ENCODE data around the gene GPR150.
A peak's percentile ranks its signal among the peaks of the same experiment; 100 is the strongest.

The GPR150 gene

DNA sequence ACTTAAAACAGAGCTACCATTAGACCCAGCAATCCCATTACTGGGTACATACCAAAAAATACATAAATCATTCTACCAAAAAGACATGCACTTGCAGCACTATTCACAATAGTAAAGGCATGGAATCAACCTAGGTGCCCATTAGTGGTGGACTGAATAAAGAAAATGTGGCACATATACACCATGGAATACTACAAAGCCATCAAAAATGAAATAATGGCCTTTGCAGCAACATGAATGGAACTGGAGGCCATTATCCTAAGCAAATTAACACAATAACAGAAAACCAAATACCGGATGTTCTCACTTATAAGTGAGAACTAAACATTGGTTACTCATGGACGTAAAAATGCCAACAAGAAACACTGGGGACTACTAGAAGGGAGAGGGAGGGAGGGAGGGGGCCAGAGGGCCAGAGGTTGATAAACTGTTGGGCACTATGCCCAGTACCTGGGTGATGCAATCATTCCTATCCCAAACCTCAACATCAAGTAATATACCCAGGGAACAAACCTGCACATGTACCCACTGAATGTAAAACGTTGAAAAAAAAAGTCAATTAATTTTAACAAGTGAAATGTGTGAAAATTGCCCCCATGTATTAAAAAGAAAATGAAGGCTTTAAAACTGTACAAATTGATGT is 24.5 kb upstream of the GPR150 start:
- no peak overlapping the region for H3K4me3 ChIP-seq (replicated peaks; ENCODE audit: low read depth, low read length)
- DNase-seq (ENCODE audit: low read depth): peak; percentile 23
- TF ChIP-seq, protein P1, sequence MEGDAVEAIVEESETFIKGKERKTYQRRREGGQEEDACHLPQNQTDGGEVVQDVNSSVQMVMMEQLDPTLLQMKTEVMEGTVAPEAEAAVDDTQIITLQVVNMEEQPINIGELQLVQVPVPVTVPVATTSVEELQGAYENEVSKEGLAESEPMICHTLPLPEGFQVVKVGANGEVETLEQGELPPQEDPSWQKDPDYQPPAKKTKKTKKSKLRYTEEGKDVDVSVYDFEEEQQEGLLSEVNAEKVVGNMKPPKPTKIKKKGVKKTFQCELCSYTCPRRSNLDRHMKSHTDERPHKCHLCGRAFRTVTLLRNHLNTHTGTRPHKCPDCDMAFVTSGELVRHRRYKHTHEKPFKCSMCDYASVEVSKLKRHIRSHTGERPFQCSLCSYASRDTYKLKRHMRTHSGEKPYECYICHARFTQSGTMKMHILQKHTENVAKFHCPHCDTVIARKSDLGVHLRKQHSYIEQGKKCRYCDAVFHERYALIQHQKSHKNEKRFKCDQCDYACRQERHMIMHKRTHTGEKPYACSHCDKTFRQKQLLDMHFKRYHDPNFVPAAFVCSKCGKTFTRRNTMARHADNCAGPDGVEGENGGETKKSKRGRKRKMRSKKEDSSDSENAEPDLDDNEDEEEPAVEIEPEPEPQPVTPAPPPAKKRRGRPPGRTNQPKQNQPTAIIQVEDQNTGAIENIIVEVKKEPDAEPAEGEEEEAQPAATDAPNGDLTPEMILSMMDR (IDR thresholded peaks at IDR 0.05; ENCODE audit: low read length, missing control alignments): no peak

DNA sequence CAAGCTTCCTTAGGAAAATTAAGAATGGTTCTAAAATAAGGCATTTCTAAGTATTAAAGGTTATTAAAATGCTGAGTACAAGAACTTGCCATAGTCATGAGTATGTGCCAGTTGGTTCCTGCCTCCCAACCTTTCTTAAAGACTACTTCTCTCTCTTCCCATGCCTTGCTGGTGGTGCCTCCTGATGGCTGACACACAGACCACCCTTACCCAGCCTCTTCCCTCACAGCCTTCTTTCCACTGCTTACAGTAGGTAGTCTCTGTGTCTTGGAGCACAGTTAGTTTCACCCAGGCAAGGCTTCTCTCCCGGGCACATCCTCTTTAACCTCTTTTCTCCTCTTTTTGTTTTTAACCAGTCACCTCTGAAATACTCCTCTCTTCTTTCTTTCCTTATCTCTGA is 20.6 kb upstream of the GPR150 start:
- H3K4me3 ChIP-seq (replicated peaks; ENCODE audit: low read depth, low read length): no peak overlapping the region
- no peak for DNase-seq (ENCODE audit: low read depth)
- TF ChIP-seq, protein P1 (IDR thresholded peaks at IDR 0.05; ENCODE audit: low read length, missing control alignments): no peak

DNA sequence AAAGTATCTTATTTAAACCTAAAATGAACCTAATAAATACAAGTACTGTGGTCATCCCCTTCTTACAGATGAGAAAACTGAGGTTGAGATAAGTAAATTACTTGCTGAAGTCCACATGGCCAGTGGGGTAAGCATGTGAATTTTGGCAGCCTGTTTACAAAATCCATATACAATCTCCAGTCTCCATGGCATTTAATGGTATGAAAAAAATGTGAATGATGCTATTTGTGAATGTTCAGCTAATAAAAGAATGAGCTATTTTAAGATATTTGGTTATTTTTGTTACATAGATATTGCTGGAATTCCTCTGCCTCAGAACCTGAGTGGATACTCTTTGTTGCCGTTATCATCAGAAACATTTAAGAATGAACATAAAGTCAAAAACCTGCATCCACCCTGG is 19.3 kb upstream of the GPR150 start:
- no peak overlapping the region for H3K4me3 ChIP-seq (replicated peaks; ENCODE audit: low read depth, low read length)
- TF ChIP-seq, protein P1 (IDR thresholded peaks at IDR 0.05; ENCODE audit: low read length, missing control alignments): no peak
- DNase-seq (ENCODE audit: low read depth): peak; percentile 54

DNA sequence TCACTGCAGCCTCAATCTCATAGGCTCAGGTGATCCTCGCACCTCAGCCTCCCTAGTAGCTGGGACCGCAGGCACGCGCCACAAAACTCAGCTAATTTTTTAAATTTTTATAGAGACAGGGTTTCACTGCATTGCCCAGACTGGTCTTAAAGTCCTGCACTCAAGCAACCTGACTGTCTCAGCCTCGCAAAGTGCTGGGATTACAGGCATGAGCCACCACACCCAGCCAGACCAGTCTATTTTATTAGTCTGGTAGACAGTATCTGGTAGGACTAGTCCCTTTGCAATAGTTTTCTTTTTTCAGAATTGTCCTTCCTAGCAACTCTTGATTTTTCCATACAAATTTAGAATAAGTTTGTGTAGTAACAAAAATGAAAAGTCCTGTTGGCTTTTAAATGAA is 14.1 kb upstream of the GPR150 start:
- H3K4me3 ChIP-seq (replicated peaks; ENCODE audit: low read depth, low read length): no peak overlapping the region
- TF ChIP-seq, protein P1 (IDR thresholded peaks at IDR 0.05; ENCODE audit: low read length, missing control alignments): no peak
- no peak for DNase-seq (ENCODE audit: low read depth)

DNA sequence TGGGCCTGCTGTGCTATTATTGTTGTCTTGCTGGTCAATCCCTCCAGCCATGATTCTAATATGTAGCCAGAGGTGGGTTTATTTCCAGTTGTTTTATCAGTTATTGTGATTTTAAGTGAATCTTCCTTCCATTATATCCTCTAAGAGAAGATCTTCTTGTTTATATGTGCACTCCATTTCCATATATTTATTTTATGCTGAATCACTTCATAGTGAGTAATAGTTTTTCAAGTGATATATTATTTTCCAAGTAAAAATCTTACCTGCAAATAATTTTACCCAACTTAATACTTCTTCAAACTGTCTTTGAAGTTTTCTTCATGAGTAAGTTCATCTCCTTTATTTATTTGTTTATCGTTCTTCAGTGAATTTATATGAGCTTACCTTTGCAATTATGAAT is 13.5 kb upstream of the GPR150 start:
- TF ChIP-seq, protein P1 (IDR thresholded peaks at IDR 0.05; ENCODE audit: low read length, missing control alignments): no peak
- no peak overlapping the region for H3K4me3 ChIP-seq (replicated peaks; ENCODE audit: low read depth, low read length)
- DNase-seq (ENCODE audit: low read depth): no peak

DNA sequence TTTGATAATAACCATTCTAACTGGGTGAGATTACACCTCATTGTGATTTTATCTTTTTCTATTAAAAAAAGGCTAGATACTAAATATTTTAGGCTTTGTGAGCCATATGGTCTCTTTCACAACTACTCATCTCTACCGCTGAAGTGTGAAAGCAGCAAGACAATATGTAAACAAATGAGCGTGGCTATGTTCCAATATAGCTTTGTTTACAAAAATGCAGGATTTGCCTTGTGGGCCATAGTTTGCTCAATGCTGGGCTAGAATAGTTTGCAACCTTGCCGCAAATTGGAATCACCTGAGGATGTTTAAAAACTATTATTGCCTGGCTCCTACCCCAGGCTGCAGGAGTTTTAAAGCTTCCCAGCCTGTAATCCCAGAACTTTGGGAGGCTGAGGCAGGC is 10.2 kb upstream of the GPR150 start:
- no peak overlapping the region for H3K4me3 ChIP-seq (replicated peaks; ENCODE audit: low read depth, low read length)
- DNase-seq (ENCODE audit: low read depth): no peak
- TF ChIP-seq, protein P1 (IDR thresholded peaks at IDR 0.05; ENCODE audit: low read length, missing control alignments): no peak

DNA sequence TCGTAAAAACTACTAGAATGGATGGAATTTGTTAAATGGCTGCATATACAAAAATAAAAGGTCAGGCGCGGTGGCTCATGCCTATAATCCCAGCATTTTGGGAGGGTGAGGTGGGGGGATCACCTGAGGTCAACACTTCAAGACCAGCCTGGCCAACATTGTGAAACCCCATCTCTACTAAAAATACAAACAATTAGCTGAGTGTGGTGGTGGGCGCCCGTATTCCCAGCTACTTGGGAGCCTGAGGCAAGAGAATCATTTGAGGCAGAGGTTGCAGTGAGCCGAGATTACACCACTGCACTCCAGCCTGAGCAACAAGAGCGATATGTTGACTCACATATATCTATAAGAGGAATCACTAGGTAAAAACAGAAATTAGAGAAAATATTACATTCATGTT is 9.3 kb upstream of the GPR150 start:
- DNase-seq (ENCODE audit: low read depth): no peak
- TF ChIP-seq, protein P1 (IDR thresholded peaks at IDR 0.05; ENCODE audit: low read length, missing control alignments): no peak

More for the DNA sequence above, 9.3 kb upstream of the GPR150 start:
- no peak overlapping the region for H3K4me3 ChIP-seq (replicated peaks; ENCODE audit: low read depth, low read length)

All from fibroblast of pulmonary artery (primary cell).